SK-MEL-5 (cell line): ENCODE results near the gene TEX53. TPM values are rescaled to one million over a fixed set of nuclear protein-coding genes. Genes with fewer than 3 reads are reported as not detected.

ENCODE experiments used
- DNase-seq: peaks from one replicate; pipeline ENCODE4 v3.0.0-alpha.2; 2016; ENCODE audit warnings: low read depth, low spot score
- in situ Hi-C: cut with HindIII; loops from 2 replicates; pipeline ENCODE4 v1.10.0; 2016; ENCODE audit warnings: low sequenced_read_pairs, high pct_unique_total_duplicates, low pct_unique_long_range_greater_than_20kb
- total RNA-seq: library from RNA; depleted of rRNA; stranded (reverse); fragments of >200 nt; shearing (Covaris generic); gene quantifications from 2 replicates; pipeline ENCODE4 v1.2.3, GENCODE V29; 2014

The TEX53 gene
- total RNA-seq, 1 experiment from 2014 or later, result not detected

- no peak for DNase-seq
- in situ Hi-C loops, result no loop called here
Observed at GRCh38 chr9:114655689-114656088, 1.9 kb downstream of the TEX53 start.

- in situ Hi-C loops, result no loop called here
- DNase-seq, result peak; percentile 87
Observed at GRCh38 chr9:114653556-114654159, 3.9 kb downstream of the TEX53 start.

DNA sequence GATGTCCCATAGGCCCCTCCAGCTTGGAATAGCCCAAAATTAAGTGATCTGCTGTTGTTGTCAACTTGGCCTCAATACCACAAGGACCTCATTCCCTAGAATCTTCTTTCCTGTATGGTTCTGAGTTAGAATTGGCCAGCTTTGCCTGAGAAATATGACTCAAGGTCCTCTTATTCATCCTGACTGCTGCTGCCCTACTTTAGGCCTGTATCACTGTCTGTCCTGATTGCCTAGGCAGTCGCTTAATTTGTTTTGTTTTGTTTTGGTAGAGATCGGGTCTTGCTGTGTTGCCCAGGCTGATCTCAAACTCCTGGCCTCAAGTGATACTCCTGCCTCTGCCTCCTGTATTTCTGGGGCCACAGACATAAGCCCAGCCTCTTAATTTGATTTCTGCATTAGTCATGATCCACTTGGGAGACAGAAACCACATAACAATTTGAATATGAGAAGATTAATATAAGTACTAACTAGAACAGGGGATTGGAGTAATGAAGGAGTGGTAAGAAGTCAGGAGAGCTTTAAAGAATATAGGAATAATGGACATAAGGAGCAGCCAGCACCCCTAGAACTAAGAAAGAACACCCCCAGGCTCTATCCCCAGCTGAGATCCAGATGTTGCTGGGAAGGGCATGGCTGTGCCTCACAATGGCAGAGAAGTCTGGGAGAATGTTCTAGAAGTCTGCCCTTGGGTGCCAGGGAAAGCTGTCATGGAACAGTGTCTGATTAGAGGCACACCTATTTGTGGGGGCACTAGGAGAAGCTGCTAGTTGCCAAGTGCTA, 4.6 kb downstream of the TEX53 start:
- no peak for DNase-seq
- in situ Hi-C loops, result no loop called here

DNA sequence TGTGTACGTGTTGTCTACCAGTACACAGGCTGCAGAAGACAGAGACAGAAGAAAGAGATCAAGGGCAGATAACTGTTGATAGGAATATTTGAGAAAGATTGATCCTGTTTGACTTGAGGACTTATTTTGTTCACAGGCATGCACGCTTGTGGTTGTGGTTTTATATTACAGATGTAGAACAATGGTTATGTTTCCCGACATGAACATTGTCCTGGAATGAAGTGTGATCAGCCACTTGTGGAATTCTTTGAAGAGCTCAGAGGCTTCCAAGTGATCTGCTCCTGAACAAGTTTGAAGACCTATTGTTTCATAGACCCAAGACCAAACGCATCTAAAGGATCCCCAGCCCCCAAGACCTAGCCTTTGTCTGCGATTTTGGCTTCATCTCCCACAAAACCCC, 13.7 kb downstream of the TEX53 start:
- no peak for DNase-seq
- in situ Hi-C loops, result no loop called here

DNA sequence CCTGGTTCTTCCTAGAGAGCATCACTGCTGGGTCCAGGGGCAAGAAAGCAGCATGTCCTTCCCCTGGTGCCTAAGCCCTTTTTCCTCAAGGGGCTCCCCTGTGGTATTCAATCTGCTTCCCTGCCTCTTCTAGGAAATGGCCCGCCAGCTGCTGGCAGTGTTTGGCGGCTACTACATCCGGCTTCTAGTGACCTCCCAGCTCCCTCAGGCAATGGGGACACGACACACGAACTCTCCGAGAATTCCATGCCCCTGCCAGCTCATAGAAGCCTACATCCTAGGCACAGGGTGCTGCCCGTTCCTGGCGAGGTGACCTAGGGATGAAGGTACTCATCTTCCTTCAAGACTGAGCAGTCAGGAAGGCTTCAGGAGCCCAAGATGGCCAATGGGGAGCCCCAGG, 14.6 kb downstream of the TEX53 start:
- no peak for DNase-seq
- in situ Hi-C loops, result no loop called here

DNA sequence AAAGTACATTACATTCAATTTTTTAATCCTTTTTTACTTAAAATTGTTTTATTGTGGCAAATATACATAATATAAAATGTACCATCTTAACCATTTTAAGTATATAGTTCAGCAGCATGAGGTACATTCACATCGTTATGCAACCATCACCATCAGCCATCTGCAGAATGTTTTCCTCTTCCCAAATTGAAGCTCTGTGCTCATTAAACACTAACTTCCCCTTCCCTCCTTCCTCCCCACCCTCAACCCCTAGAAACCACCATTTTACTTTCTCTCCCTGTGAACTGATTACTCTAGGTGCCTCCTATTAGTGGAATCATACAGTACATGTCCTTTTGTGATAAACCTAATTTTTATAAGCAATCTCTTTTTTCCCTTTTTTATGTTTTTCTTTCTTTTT, 15.6 kb downstream of the TEX53 start:
- in situ Hi-C loops, result no loop called here
- DNase-seq, result no peak

GRCh38 chr9:114638404-114638803, 19.2 kb downstream of the TEX53 start:
- DNase-seq, result no peak
- in situ Hi-C loops, result no loop called here

GRCh38 chr9:114634387-114634786, 23.2 kb downstream of the TEX53 start:
- in situ Hi-C loops, result no loop called here
- DNase-seq, result no peak

DNA sequence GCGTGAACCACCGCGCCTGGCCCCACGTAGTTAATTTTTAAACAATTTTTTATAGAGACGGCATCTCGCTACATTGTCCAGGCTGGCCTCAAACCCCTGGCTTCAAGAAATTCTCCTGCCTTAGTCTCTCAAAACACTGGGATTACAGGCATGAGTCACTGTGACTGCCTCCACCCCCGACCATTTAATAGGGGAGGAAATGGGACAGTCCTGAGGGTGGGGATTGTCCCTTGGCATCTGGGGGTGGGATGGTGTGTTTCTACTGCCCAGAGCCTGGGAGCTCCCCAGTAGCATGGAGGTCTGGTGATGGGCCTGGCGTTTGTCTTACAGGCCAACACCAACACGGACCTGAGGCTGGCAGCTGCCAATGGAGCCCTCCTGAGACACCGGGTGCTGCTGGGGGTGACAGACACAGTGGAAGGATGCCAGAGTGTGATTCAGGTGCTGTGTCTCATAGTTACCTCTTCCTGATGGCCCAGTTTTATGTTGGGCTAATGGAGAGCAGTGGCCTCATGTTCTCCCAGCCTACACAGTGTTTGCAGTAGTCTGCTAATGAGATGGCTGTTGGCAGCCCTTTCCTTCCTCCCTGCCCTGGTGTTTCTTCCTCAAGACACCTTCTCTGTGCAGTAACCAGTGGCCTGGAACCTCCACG, 24.0 kb downstream of the TEX53 start:
- no peak for DNase-seq
- in situ Hi-C loops, result no loop called here

DNA sequence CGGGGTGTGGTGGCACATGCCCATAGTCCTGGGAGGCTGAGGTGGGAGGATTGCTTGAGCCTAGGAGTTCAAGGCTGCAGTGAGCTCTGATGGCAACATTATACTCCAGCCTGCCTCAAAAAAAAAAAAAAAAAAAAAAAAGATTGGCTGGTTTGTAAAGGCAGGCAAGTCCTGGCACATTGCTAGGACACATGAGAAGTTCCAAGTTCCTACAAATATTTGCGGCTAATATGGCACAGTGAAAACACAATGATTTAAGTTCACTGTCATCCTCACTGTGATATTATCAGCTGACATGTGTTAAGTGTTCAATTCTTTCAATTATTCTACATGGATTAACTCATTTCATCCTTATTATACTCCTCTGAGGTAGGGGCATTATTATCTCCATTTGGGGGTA, 26.4 kb downstream of the TEX53 start:
- in situ Hi-C loops, result no loop called here
- no peak for DNase-seq

DNA sequence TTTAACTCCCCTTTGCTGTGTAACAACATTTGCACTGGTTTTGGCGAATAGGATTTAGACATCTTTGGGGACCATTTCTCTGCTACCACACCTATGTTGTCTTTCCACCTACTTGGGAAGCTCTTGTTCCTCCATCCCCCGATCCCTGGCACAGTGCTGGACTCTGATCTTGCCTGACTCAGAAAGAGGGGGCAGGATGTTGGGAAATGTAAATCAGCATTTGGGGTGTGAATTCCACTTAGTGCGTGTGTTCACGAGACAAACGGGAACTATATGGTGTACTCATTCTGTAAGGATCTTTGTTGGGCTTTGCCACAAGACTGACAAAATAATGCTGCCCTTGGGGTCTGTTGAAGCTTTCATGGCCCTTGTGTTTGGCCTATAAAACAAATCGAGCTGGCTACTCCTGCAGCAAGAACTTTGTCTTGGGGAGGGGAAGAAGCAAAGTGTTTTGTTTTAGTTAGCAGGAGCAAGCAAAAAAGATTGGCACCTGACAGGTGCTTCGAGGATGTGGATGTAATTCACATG, 28.0 kb downstream of the TEX53 start:
- no peak for DNase-seq
- in situ Hi-C loops, result no loop called here

- DNase-seq, result no peak
- in situ Hi-C loops, result no loop called here
Observed at GRCh38 chr9:114627553-114627952, 30.1 kb downstream of the TEX53 start.

- DNase-seq, result peak; percentile 85
- in situ Hi-C loops, result no loop called here
Observed at GRCh38 chr9:114626415-114627020, 31.1 kb downstream of the TEX53 start.

DNA sequence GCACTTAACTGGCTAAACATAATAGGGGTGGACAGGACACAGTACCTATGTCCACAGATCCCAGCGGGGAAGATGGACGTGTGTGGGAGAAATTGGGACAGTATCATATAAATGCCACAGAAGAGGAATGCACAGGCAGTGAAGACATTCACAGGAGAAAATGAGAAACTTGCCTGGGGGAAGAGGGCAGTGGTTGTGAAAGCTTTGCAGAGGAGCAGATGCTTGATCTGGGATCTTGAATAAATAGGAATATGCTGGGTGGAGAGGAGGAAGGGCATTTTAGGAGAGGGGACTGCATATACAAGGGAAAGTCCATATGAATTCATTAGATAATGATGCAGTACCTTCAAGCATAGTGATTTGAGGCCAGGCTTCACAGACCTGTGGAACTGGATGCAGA, 32.9 kb downstream of the TEX53 start:
- in situ Hi-C loops, result no loop called here
- no peak for DNase-seq

DNA sequence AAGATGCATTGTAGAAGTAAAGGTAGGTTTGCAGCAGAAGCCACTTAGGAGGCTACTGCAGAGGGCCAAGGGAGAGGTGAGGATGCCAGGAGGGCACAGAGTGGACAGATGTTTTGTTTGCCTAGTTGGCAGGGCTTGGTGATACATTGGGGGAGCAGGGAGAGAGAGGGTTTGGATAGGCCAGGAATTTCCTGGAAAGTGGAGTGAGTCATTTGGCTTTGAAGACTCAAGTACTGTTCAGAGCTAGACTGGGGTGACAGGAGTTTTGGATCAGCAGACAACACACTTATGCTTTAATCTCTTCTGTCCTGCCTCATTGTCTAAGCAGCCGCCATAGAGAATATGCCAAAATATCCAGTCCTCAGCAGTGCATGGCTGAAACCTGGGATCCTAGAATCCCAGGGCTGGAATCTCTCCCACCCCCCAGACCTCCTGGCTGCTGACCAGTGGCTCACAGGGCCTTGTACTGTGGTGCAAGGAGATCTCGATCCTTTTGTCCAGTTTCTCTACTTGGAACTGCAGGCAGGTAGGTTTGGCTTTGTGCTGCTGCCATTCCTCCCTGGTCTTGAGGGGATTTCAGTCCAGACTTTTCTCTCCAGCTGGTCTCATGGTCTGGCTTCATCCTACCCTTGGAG, 35.5 kb downstream of the TEX53 start:
- in situ Hi-C loops, result no loop called here
- DNase-seq, result no peak

DNA sequence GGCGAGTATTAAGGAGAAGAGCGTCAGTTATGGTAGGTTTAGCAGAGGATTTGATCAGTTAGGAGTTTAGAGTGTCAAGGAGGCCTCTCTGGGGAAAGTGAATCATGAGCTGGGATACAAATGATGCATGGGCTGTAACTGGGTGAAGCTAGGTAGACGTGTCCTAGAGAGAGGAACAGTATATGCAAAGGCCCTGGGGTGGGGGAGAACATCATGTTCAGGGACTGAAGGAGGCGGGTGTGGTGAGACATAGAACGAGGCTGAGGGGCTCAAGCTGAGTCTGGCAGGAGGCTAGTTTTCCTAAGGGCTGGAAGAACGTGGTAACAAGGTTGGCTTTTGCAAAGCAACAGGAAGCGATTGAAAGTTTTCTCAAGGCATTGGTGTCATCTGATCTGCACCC, 36.0 kb downstream of the TEX53 start:
- DNase-seq, result no peak
- in situ Hi-C loops, result no loop called here

GRCh38 chr9:114619191-114619761, 38.3 kb downstream of the TEX53 start:
- in situ Hi-C loops, result no loop called here
- no peak for DNase-seq
